Measurements from ENCODE around the gene STH.

Gene STH

GRCh38 chr17:46028981-46029565, 30.0 kb downstream of the STH start:
- no peak for DNase-seq

- DNase-seq = no peak
Measured at GRCh38 chr17:46029627-46030026, 30.6 kb downstream of the STH start.

- DNase-seq = no peak
Measured at GRCh38 chr17:46030752-46031151, 31.7 kb downstream of the STH start.

GRCh38 chr17:46031440-46031839, 32.4 kb downstream of the STH start:
- no peak for DNase-seq

- no peak for DNase-seq
Measured at GRCh38 chr17:46031920-46032319, 32.9 kb downstream of the STH start.

GRCh38 chr17:46032909-46033308, 33.9 kb downstream of the STH start:
- DNase-seq = no peak

- DNase-seq = no peak
Measured at GRCh38 chr17:46033392-46033791, 34.3 kb downstream of the STH start.

- no peak for DNase-seq
Measured at GRCh38 chr17:46035112-46035818, 36.2 kb downstream of the STH start.

GRCh38 chr17:46036491-46036890, 37.4 kb downstream of the STH start:
- DNase-seq = no peak

- DNase-seq = no peak
Measured at GRCh38 chr17:46037722-46038255, 38.7 kb downstream of the STH start.

GRCh38 chr17:46038414-46038813, 39.4 kb downstream of the STH start:
- no peak for DNase-seq

- DNase-seq = no peak
Measured at GRCh38 chr17:46038937-46039336, 39.9 kb downstream of the STH start.

GRCh38 chr17:46039592-46040186, 40.6 kb downstream of the STH start:
- DNase-seq = no peak

- DNase-seq = no peak
Measured at GRCh38 chr17:46042246-46042645, 43.2 kb downstream of the STH start.

GRCh38 chr17:46042925-46043324, 43.9 kb downstream of the STH start:
- no peak for DNase-seq

GRCh38 chr17:46043606-46044005, 44.6 kb downstream of the STH start:
- no peak for DNase-seq

GRCh38 chr17:46044286-46044928, 45.4 kb downstream of the STH start:
- DNase-seq = no peak

GRCh38 chr17:46044989-46045388, 45.9 kb downstream of the STH start:
- DNase-seq = no peak

- DNase-seq = no peak
Measured at GRCh38 chr17:46045639-46046038, 46.6 kb downstream of the STH start.

- no peak for DNase-seq
Measured at GRCh38 chr17:46046957-46047356, 47.9 kb downstream of the STH start.

GRCh38 chr17:46047398-46047797, 48.3 kb downstream of the STH start:
- DNase-seq = no peak

- no peak for DNase-seq
Measured at GRCh38 chr17:46047856-46048255, 48.8 kb downstream of the STH start.
